ENCODE results near the gene IMPA2. TPM values are rescaled to one million over a fixed set of nuclear protein-coding genes. Genes with fewer than 3 reads are reported as not detected.

The IMPA2 gene
- total and polyA plus RNA-seq, 8 donors = 93.5 to 286 (median 156) TPM

GRCh38 chr18:12032786-12033642 is 51.7 kb downstream of the IMPA2 start:
- 85 to 90% methylated on average over 11 of the region's 11 CpGs for WGBS, 2 donors
- ATAC-seq (no peak), FAIRE-seq (no peak), DNase-seq (peak in 1 of 6 donors; percentile 9)
- intact Hi-C loops (cut with DNase I) = no loop called here
- H3K4me1 ChIP-seq = peaks cover 11 to 27% (median 22%) of the 10 kb centered on the region in 3 donors
- H3K27ac ChIP-seq = peak overlapping the region in 1 of 4 donors; percentile 2
- no peaks in the 10 kb centered on the region for H3K27me3 ChIP-seq
- no peaks in the 10 kb centered on the region for H3K9me3 ChIP-seq
- no peak overlapping the region for H3K4me3 ChIP-seq
- peaks cover 0 to 68% (median 11%) of the 10 kb centered on the region in 3 donors for H3K36me3 ChIP-seq
- TF ChIP-seq CTCF (IDR thresholded peaks at IDR 0.05) = no peak

GRCh38 chr18:12033643-12034025 is 52.3 kb downstream of the IMPA2 start:
- TF ChIP-seq CTCF (IDR thresholded peaks at IDR 0.05) = no peak
- intact Hi-C loops (cut with DNase I) = no loop called here
- Histone ChIP-seq H3K27me3 (no peaks in the 10 kb centered on the region), H3K27ac (no peak overlapping the region), H3K4me3 (no peak overlapping the region), H3K4me1 (peaks cover 14 to 30% (median 24%) of the 10 kb centered on the region in 3 donors), H3K36me3 (peaks cover 0 to 62% (median 11%) of the 10 kb centered on the region in 3 donors), H3K9me3 (no peaks in the 10 kb centered on the region)
- FAIRE-seq (no peak), ATAC-seq (no peak), DNase-seq (no peak)
- 83 to 86% methylated on average over 7 of the region's 7 CpGs for WGBS, 2 donors

GRCh38 chr18:12034241-12035100 is 53.2 kb downstream of the IMPA2 start:
- WGBS, 2 donors = 91 to 93% methylated on average over 8 of the region's 8 CpGs
- peak overlapping the region in 1 of 4 donors; percentile 72 for H3K27ac ChIP-seq
- peaks cover 14 to 30% (median 24%) of the 10 kb centered on the region in 3 donors for H3K4me1 ChIP-seq
- H3K9me3 ChIP-seq = no peaks in the 10 kb centered on the region
- H3K4me3 ChIP-seq = no peak overlapping the region
- intact Hi-C loops (cut with DNase I) = loop anchor here in 2 of 3 donors (5.0 kb wide), 1 partner anchor 92 kb away; no protein-coding TSS in a partner anchor
- H3K27me3 ChIP-seq = no peaks in the 10 kb centered on the region
- no peak for FAIRE-seq
- no peak for TF ChIP-seq CTCF (IDR thresholded peaks at IDR 0.05)
- DNase-seq = peak in 1 of 6 donors; percentile 8
- ATAC-seq = no peak
- H3K36me3 ChIP-seq = peaks cover 0 to 53% (median 11%) of the 10 kb centered on the region in 3 donors

GRCh38 chr18:12035481-12035880 is 54.2 kb downstream of the IMPA2 start:
- intact Hi-C loops (cut with DNase I) = loop anchor here in 2 of 3 donors (5.0 kb wide), 1 partner anchor 93 kb away; no protein-coding TSS in a partner anchor
- peak overlapping the region in 3 of 4 donors; percentile 16 to 72 (median 55) for H3K27ac ChIP-seq
- H3K4me3 ChIP-seq = no peak overlapping the region
- 66 to 72% methylated on average over 6 of the region's 6 CpGs for WGBS, 2 donors
- no peaks in the 10 kb centered on the region for H3K9me3 ChIP-seq
- FAIRE-seq (no peak), ATAC-seq (no peak), DNase-seq (peak in 3 of 6 donors; percentile 30 to 36 (median 35))
- H3K4me1 ChIP-seq = peaks cover 14 to 30% (median 24%) of the 10 kb centered on the region in 3 donors
- peaks cover 0 to 43% (median 11%) of the 10 kb centered on the region in 3 donors for H3K36me3 ChIP-seq
- no peaks in the 10 kb centered on the region for H3K27me3 ChIP-seq
- TF ChIP-seq CTCF (IDR thresholded peaks at IDR 0.05) = no peak
